Mucosa of gallbladder (tissue), 1 donor: ENCODE data around the gene MSANTD3. TPM values are rescaled to one million over a fixed set of nuclear protein-coding genes. Genes with fewer than 3 reads are reported as not detected.
A peak's percentile ranks its signal among the peaks of the same experiment; 100 is the strongest.
"Not testable (repeated sequence)": the region's sequence is repeated elsewhere in the genome, so short reads cannot be mapped to it uniquely, and the experiment has no call there.

Experiments
- DNase-seq: peaks from one replicate; pipeline ENCODE4 v3.0.0-alpha.2; 2020; ENCODE audit warnings: low spot score
- total RNA-seq: library from RNA; stranded (reverse); gene quantifications from one replicate; pipeline ENCODE4 v1.2.1, GENCODE V29; 2021
- donor health status: DM: no; HTN: no; CAD: no.

MSANTD3 gene, protein sequence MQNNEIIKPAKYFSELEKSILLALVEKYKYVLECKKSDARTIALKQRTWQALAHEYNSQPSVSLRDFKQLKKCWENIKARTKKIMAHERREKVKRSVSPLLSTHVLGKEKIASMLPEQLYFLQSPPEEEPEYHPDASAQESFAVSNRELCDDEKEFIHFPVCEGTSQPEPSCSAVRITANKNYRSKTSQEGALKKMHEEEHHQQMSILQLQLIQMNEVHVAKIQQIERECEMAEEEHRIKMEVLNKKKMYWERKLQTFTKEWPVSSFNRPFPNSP
- 14.9 TPM for total RNA-seq

DNA sequence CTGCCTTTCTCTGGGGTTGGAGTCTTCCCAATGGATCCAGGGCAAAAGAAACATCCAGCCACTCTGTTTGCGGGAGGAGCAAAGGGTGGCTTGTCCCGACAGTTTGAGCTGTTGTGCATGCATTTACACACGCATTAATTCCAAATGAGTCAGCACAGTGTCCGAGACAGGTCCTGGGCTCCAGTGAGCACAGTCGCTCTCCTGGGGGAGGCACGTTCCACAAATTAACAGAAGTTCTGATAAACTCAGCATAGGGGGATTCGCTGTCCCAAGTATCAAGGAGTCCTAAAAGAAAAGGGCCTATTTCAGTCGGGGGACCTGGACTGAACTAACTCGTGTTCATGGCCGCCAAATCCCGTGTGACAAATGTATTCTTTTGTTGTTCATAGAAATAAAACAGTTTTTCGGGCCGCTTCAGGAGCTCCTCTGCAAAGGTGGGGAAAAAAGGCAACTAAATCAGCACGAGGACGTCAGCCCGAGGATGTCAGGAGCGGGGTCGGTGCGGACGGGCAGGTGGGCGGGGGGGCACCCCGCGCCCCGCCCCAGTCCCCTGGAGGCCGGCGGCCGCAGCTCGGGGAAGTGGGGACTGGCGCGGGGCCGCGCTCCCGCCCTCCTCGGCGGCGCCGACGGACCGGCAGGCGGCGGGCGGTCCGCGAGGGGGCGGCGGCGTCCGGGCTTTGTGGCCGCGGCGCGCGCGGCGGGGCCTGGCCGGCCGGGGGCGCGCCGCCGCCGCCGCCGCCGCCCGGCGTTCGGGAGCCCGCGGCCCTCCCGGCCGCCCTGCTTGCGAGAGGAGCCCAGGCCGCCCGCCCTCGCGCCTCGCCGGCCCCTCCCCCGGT, at the start of gene MSANTD3:
Gene MSANTD3 (plus strand): TSS at position 614 of the 836 bp plus-strand sequence. CDS start 14,796 bp downstream, outside the sequence.
- DNase-seq, result peak; percentile 52

DNA sequence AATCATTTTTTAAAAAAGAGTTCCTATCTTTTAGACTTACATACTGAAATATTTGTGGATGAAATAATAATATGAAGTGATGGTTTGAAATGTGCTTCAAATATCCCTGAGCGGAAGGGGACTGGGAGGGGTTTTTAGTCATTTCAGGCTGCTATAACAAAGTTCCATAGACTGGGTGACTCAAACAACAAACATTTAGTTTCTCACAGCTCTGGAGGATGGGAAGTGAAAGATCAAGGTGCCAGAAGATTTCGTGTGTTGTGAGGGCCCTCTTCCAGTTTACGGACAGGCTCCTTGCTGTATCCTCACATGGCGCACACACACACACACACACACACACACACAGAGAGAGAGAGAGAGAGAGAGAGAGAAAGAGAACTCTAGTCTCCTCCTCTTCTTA, 47.1 kb upstream of the MSANTD3 start:
- DNase-seq, result no peak

DNA sequence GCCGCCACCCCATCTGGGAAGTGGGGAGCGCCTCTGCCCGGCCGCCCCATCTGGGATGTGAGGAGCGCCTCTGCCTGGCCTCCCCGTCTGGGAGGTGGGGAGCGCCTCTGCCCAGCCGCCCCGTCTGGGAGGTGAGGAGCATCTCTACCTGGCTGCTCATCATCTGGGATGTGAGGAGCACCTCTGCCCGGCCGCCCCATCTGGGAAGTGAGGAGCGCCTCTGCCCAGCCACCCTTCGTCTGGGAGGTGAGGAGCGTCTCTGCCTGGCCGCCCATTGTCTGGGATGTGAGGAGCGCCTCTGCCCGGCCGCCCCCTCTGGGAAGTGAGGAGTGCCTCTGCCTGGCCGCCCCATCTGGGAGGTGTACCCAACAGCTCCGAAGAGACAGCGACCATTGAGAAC, 34.0 kb upstream of the MSANTD3 start:
- not testable (repeated sequence) for DNase-seq

DNA sequence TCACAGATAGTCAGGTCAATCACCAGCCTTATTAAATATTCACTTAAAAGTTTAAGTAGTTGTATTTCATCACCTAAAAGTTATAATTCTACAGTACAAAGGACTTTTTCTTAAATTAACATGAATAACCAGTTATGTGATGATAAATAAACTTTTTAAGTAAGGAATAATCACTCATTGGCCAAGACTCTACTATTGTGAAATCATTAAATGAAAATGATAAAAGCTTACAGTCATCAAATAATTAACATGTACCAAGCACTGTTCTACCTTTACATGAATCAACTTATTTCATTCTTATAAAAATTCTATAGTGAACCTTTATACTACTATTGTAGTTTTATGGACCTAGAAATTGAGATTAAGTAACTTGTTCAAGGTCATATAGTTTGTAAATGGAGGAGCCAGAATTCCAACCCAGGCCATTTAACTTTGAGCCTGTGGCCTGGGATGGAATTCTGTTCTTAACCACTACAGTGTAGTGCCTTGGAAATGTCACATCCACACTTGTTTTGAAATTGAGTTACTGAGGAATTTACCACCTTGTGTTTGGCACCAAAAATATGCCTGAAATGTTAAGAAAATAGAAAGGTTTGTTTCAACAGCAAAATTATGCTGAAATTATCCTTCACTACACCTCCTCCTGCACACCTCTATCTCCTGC, 32.8 kb upstream of the MSANTD3 start:
- no peak for DNase-seq

DNA sequence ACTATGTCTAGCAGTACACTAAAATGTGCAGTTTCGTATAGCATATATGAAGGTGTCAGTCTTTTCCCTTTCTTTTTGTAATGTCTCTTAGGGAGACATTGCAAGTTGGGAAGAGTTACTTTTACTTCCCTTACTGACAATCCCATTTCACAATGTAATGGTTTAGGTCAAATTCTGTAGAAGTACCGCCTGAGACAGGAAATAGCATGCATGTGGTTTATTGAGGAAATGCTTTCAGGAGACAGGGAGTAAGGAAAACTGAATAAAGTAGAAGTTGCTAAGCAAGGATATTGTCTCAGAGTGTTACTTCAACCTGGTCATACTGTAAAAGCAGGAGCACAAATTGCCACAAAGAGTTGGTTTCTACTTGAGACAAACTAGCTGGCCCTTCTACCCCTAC, 32.1 kb upstream of the MSANTD3 start:
- DNase-seq, result no peak

DNA sequence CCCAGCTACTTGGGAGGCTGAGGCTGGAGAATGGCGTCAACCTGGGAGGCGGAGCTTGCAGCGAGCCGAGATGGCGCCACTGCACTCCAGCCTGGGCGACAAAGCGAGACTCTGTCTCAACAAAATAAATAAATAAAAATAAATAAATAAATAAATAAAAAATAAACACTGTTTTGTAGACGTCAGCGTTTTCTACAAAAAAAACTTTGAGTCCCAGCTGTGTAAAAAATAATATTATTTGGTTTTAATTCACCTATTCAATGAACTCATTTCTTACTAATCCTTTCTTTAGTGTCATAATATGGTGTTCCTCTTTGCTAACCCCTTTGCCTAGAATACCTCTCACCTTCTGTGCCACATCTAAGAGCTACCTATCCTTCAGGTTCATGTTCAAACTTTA, 30.2 kb upstream of the MSANTD3 start:
- DNase-seq, result no peak

DNA sequence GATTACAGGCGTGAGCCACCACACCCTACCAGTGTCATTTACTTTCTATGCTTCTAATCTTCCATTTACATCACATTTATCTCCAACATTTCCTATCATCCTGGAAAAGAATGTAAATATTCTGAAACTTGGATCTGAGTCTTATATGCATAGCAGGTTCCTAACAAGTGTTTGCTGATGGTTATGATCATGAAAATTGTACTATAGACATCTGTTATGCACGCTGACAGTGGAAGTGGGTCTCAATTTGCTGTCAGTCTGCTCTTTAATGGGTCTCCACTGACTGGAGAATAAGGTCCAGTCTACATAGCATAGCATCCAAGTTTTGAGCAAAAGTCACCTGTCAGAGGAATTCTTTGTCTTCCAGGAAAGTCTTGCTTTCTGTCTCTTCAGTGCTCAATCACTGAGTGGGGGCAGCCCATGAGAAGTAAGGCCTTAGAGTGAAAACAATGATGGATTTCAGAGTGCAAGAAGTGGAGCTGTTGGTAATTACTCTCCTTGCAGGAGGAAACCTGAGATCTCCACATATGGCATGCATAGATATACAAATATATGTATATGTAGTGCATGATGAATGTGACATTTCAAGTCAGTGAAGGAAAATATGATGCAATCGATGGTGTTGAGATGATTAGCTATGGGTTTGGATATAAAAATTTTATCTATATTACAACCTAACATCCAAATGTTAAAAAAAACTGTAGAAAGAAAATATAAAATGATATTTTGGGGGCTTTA, 29.2 kb upstream of the MSANTD3 start:
- no peak for DNase-seq

DNA sequence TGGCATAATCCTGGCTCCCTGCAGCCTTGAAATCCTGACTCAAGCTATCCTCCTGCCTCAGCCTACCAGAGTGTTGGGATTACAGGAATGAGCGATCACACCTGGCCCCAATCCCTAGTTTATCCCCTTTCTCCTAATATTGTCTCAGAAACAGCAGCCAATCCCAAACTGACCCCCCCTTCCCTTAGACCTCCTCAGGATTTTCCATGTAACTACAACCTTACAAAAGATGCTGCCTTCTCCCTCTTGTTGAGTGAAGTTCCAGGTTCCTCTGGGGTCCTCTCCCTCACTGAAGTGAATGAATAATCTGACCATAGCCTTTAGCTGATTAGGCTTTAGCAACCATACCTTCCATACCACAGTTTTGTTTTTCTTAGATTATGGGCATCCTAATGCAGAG, 25.9 kb upstream of the MSANTD3 start:
- no peak for DNase-seq

DNA sequence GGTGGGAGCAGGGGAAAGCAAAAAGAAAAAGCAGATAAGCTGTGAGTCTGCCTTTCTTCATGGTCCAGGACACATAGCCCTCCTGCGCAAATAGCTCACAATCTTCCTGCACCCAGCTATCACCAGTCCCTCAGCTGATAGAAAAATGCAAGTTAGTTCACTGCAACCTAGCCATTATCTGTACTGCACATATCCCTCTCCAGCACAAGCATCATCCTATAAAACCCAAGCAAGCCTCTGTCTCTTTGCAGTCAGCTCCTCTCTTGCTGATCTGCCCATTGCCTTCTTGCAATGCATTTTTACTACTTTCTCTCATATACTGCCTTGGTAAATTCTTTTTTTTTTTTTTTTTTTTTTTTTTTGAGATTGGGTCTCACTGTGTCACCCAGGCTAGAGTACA, 20.0 kb upstream of the MSANTD3 start:
- DNase-seq, result no peak

DNA sequence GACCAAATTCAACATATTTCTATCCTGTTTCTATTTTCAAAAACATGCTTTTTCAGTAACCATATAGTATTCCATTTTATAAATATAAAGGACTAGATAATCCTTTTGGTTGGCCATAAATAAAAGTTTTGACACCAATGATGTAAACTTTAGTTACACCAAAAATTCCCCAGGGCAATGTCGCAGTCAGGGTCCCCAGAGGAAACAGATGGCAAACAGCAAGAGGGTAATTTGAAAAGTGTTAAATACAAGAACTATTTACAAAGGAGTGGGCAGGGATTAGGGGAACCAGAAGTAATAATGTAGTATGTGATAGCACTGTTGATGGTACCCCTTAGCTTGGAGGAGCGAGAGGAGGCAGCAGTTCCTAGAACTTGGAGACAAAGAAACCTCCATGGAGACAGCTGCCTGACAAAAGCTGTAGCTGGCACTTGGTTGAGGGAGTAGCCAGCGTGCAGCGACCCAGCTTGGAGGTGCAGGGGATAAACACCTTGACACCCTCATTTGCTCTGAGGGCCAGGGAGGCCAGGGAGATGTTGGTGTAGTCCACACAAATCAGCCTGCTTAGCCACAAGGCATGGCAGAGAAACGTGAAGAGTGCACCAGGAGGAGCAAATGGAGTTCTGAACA, 18.3 kb upstream of the MSANTD3 start:
- no peak for DNase-seq

DNA sequence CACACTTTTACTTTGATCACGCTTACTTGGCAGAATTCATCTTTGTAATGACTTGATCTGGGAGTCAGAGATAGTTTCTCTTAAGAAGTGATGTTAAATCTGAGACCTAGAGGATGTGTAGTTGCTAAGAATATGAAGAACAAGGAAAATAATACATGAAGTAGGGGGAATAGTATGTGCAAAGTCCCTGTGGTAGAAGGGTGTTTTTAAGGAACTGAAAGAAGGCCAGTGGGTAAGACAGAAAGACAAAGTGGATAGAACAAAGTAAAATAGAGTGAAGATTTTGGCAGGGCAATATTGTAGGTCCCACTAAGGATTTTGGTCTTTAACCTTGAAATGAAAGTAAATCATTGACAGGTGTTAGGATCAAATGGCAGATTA, 17.8 kb upstream of the MSANTD3 start:
- no peak for DNase-seq

DNA sequence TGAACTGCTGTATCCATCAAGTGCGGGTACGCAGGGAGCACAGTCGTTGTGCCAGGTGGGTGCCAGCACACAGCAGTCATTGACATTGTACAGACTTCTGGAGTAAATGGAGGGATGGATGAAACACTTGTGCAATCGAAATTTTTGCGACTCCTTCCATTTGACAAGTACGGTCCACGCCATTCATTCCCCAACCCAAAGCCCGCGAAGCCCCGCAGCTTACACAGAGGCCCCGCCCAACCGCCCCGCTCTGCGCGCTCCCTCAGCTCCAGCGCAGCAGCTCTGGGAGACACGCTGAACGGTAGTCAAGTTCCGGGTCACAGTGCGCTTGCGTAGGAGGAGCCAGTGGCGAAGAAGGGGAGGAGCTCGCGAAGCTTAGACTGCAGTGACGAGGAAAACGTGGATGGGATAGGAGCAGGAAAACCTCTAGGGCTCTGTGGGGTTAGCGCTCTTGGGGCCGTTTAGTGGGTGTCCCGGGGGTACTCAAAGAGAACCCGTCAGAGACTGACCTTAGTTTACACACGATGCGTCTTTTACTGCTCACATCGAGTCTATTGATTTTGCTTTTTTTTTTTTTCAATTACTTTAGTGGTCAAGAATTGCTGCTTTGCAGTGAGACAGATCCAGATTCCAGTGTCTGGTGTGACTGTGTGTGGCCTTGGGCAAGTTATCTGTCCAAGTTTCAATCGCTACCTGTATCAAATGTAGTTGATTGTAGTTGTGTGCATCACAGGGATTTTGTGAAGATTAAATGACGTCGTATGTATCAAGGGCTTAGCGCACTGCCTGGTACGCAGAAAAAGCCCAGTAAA, 15.3 kb upstream of the MSANTD3 start:
- DNase-seq, result peak; percentile 91

DNA sequence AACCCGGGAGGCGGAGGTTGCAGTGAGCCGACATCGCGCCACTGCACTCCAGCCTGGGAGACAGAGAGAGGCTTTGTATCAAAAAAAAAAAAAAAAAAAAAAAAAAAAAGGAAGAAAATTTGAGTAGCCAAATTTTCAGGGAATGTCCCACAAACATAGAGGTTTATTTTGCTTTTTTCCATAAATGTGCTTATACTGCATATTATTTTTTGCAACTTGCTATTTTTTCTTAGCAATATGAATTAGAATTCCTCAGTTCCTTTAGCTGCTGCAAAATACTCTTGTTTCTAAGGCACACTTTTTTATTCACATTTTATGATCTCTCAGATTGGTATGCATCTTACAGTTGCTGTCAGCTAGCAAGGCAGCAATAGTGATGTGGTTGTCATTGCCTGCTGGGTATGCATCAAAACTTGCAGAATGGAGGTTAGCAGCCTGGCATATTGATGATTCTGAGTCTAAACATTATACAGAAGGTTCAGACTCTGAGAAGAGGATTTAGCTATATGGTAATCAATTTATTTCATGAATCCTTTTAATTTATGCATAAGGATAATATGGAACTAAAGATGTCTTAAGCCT, 13.0 kb upstream of the MSANTD3 start:
- DNase-seq, result no peak

DNA sequence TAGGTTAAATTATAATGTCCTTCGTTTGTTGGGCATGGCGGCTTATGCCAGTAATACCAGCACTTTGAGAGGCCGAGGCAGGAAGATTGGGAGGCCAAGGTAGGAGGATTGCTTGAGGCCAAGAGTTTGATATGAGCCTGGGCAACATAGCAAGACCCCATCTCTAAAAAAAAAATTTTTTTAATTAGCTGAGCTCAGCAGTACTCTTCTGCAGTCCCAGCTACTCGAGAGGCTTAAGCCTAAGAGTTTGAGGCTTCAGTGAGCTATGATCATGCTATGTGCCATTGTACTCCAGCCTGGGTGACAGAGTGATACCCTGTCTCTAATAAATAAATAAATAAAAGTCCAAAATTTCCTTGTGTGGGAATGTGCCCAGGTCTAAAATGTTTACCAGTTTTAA, 9.1 kb upstream of the MSANTD3 start:
- no peak for DNase-seq

DNA sequence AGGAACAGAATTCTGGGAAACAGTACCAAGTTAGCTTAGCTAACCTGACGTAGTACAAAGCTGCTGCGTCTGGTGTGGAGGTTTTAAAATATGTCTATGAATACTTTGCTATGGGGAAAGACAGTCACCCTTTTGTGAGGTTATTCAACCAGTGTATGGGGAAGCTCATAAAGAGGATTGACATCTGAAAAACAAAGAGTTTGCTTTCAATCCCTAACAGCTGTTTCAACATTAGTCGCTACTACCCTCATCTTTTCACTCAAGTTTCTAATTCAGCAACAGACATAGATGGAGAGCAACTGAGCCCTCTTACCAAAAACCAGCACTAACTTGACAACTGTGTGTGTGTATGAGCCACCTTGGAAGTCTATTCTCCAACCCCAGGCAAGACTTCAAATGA, 7.8 kb upstream of the MSANTD3 start:
- DNase-seq, result no peak

DNA sequence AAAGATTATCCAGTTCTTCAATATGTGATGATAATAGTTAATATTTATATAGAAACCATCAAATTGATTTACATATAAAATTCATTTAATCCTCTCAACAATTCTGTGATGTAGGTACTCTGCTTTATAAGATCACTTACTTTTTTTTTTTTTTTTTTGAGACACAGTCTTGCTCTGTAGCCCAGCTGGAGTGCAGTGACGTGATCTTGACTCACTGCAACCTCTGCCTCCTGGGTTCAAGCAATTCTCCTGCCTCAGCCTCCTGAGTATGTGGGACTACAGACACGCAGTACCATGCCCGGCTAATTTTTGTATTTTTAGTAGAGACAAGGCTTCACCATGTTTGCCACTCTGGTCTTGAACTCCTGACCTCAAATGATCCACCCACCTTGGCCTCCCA, 5.8 kb upstream of the MSANTD3 start:
- DNase-seq, result not testable (repeated sequence)

DNA sequence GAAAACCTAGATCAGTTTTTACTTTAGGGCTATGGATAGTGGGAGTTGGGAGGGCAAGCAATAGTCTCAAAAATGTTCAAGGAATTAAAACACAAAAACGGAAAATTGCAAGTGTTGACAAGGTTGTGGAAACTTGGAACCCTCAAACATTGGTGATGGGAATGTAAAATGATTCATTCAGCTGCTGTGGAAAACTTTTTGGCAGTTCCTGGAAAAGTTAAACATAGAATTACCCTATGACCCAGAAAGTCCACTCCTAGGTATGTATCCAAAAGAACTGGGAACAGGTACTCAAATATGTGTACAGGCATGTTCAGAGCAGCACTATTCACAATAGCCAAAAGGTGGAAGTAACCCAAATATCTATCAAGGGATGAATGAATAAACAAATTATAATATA, 1.2 kb upstream of the MSANTD3 start:
- DNase-seq, result no peak

DNA sequence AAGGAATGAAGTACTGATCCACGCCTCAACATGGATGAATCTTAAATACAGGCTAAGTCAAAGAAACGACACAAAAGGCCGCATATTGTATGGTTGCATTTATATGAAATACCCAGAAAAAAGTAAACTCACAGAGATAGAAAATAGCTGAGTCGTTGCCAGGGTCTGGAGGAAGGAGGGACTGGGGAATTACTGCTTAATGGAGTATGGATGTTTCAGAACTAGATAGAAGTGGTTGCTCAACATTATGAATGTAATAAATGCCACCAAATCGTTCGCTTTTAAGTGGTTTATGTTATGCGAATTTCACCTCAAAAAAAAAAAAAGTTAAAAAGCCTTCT, 784 bp upstream of the MSANTD3 start:
- DNase-seq, result no peak

DNA sequence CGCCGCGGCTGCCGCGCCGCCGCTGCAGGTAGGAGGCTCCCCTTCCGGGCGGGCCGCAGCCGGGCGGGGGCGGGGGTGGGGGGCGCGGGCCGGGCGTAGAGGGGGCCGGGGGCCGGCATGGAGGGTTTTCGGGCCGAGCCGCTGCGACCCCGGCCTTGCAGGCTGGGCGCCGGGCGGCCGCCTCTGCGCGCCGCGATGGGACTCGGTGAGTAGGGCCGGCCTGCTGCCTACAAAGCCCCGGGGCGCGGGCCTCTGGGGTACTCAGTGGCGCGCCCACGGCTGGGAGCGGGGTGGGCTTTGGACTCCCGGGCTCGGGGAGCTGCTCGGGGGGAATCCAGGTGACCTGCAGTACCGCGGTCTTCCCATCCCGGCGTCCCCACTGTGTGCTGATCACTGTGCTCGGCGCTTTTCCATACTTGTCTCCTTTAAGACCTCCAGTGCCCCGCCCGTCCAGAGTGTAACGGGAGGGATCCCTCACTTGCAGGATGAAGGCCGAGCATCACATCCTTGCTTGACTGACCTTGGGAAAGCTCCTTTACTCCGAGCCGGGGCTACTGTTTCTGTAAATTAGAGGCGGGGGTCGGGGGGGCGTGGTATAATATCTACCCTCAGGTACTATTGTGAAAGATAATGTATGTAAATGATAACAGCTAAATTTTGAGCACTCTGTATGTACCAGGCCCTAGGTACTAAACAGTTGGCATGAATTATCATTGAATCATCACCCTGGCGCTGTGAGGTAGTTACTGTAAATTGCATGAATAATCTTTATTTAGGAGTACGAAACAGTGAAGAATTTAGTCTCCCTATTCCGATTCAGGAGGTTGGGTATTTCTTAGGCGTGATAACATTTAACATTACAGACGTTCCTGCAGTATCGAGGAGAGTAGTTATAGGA, 672 bp downstream of the MSANTD3 start:
- DNase-seq, result peak; percentile 19
